ENCODE measurements around the gene DLAT. TPM values are rescaled to one million over a fixed set of nuclear protein-coding genes. Genes with fewer than 3 reads are reported as not detected.

Gene DLAT
- total RNA-seq, 3 donors from 2014 or later, result 26.9 to 30.9 (median 27.5) TPM

DNA sequence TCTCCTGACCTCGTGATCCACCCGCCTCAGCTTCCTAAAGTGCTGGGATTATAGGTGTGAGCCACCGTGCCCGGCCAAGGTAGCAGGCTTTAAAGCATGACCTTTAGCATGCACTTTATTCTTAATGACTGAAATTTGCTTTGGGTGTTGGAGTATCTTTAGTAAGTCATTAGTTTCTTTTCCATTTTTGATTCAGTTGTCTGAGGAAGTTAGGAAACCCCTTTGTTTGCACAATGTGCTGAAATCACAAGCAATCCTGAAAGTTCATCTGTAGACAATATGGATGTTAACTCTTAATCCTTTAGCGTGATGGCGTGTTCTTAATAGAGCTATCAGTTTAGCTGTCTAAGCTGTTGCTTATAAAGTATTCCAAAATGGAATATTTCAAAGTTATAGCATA is 78.2 kb downstream of the DLAT start:
- Histone ChIP-seq H3K4me3 (no peak overlapping the region), H3K27me3 (no peaks in the 10 kb centered on the region), H3K4me1 (no peaks in the 10 kb centered on the region), H3K9me3 (no peaks in the 10 kb centered on the region), H3K27ac (no peak overlapping the region), H3K36me3 (no peaks in the 10 kb centered on the region)
- intact Hi-C loops (cut with DNase I; ENCODE audit: low total_unique reads), result no loop called here
- DNase-seq (ENCODE audit: low spot score in 2 of 2), result no peak
- TF ChIP-seq POLR2AphosphoS5 (IDR thresholded peaks at IDR 0.05) (no peak), CTCF (IDR thresholded peaks at IDR 0.05) (no peak), POLR2A (IDR thresholded peaks at IDR 0.05) (no peak)

DNA sequence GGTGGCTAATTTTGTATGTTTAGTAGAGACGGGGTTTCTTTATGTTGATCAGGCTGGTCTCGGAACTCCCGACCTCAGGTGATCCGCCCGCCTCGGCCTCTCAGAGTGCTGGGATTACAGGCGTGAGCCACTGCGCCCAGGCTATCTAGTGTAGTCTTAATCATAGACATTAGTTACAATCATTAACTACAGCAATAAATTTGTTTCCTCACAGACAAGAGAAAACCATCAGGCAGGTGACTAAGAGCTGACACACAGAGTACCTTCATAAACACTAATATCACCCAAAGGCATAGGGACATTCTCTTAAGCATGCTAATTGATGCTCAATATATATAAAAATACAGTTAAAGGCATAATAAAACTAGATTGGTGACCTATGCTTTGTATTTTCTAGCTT is 80.9 kb downstream of the DLAT start:
- TF ChIP-seq POLR2AphosphoS5 (IDR thresholded peaks at IDR 0.05) (no peak), POLR2A (IDR thresholded peaks at IDR 0.05) (no peak), CTCF (IDR thresholded peaks at IDR 0.05) (no peak)
- H3K36me3 ChIP-seq, result no peaks in the 10 kb centered on the region
- no peak overlapping the region for H3K27ac ChIP-seq
- H3K9me3 ChIP-seq, result no peaks in the 10 kb centered on the region
- DNase-seq (ENCODE audit: low spot score in 2 of 2), result no peak
- no peaks in the 10 kb centered on the region for H3K4me1 ChIP-seq
- no peak overlapping the region for H3K4me3 ChIP-seq
- no peaks in the 10 kb centered on the region for H3K27me3 ChIP-seq
- intact Hi-C loops (cut with DNase I; ENCODE audit: low total_unique reads), result no loop called here

Other genes starting within 250 kb of the DLAT start
- 10 to 100 TPM; 31.8 to 46.2 (median 43.9) TPM for gene ALG9, start 153.8 kb upstream of the DLAT start, total RNA-seq
- 1 to 10 TPM; 1.6 to 3.7 (median 3.3) TPM for gene FDXACB1, start 146.2 kb upstream of the DLAT start, total RNA-seq
- gene CFAP68, start 145.9 kb upstream of the DLAT start, total RNA-seq, result 10 to 100 TPM; 29.6 to 35.1 (median 31.2) TPM
- gene CRYAB, start 113.6 kb upstream of the DLAT start, total RNA-seq, result 100 to 1,000 TPM; 132 to 299 (median 271) TPM
- gene HSPB2, start 112.7 kb upstream of the DLAT start, total RNA-seq, result 1 to 10 TPM in 2 of 3 donors, under 1 TPM in 1; 0.98 to 2.1 (median 1.2) TPM
- gene C11orf52, start 106.5 kb upstream of the DLAT start, total RNA-seq, result 10 to 100 TPM in 2 of 3 donors, 1 to 10 TPM in 1; 7.5 to 40.5 (median 19.0) TPM
- gene DIXDC1, start 88.1 kb upstream of the DLAT start, total RNA-seq, result 10 to 100 TPM; 38.9 to 53.9 (median 45.2) TPM
- gene PIH1D2, start 48.6 kb downstream of the DLAT start, total RNA-seq, result 1 to 10 TPM; 1.3 to 5.4 (median 3.3) TPM
- 10 to 100 TPM; 13.1 to 16.1 (median 14.7) TPM for gene NKAPD1, start 48.9 kb downstream of the DLAT start, total RNA-seq
- 10 to 100 TPM; 31.9 to 48.8 (median 40.5) TPM for gene TIMM8B, start 61.3 kb downstream of the DLAT start, total RNA-seq
- gene SDHD, start 61.5 kb downstream of the DLAT start, total RNA-seq, result 100 to 1,000 TPM; 108 to 122 (median 109) TPM
- 10 to 100 TPM in 2 of 3 donors, 1 to 10 TPM in 1; 8.2 to 21.0 (median 16.8) TPM for gene IL18, start 138.7 kb downstream of the DLAT start, total RNA-seq
- gene TEX12, start 142.0 kb downstream of the DLAT start, total RNA-seq, result 1 to 10 TPM in 2 of 3 donors, not detected in 1; 1.2 to 1.3 TPM
- gene BCO2, start 150.1 kb downstream of the DLAT start, total RNA-seq, result 10 to 100 TPM in 1 of 3 donors, 1 to 10 TPM in 2; 3.4 to 10.8 (median 5.2) TPM
- gene PTS, start 201.0 kb downstream of the DLAT start, total RNA-seq, result 10 to 100 TPM; 21.8 to 40.4 (median 38.7) TPM
- gene PLET1, start 235.5 kb downstream of the DLAT start, total RNA-seq, result not detected